HepG2 (cell line): ENCODE results near the gene PRPSAP1. TPM values are rescaled to one million over a fixed set of nuclear protein-coding genes. Genes with fewer than 3 reads are reported as not detected.

Experiments used
- DMAP1 ChIP-seq: IDR thresholded peaks from 2 replicates; pipeline ENCODE4 v1.6.1; 2016
- HNRNPH1 ChIP-seq: fragments of 200-400 bp; formaldehyde crosslinking; optimal IDR thresholded peaks from 2 replicates; pipeline ENCODE3; 2017; ENCODE audit warnings: mild to moderate bottlenecking, low read depth, low read length
- NFAT5 ChIP-seq: sonication (generic); formaldehyde crosslinking; IDR thresholded peaks from 2 replicates; pipeline ENCODE4 v1.4.0; 2020; ENCODE audit warnings: missing genetic modification reagents
- SIN3A ChIP-seq: IDR thresholded peaks from 2 replicates; pipeline ENCODE4 v1.6.1; 2011; ENCODE audit warnings: low read depth, mild to moderate bottlenecking, control low read depth, low read length, borderline replicate concordance
- ZBTB39 ChIP-seq: sonication (generic); formaldehyde crosslinking; IDR thresholded peaks from 2 replicates; pipeline ENCODE4 v1.5.0; 2020; ENCODE audit warnings: missing genetic modification reagents
- ZFP90 ChIP-seq: sonication (generic); formaldehyde crosslinking; IDR thresholded peaks from 2 replicates; pipeline ENCODE4 v1.8.0; 2022; ENCODE audit warnings: missing genetic modification reagents, mild to moderate bottlenecking, inconsistent platforms, borderline replicate concordance
- ZFYVE20 ChIP-seq: sonication (generic); formaldehyde crosslinking; IDR thresholded peaks from 2 replicates; pipeline ENCODE4 v1.8.0; 2023; ENCODE audit warnings: low read depth, mild to moderate bottlenecking, moderate library complexity, missing genetic modification reagents, borderline replicate concordance
- ZNF407 ChIP-seq: sonication (generic); formaldehyde crosslinking; IDR thresholded peaks from one replicate; pipeline ENCODE4 v1.5.1; 2020; ENCODE audit warnings: mild to moderate bottlenecking, missing genetic modification reagents; ENCODE audit errors: not compliant biosample characterization
- ZNF451 ChIP-seq: sonication (generic); formaldehyde crosslinking; IDR thresholded peaks from 2 replicates; pipeline ENCODE4 v1.5.0; 2020; ENCODE audit warnings: mild to moderate bottlenecking, missing genetic modification reagents
- polyA plus RNA-seq, 8 experiments: library from polyadenylated mRNA; depleted of rRNA in 3 of 8; stranded (reverse) in 7 of 8; unstranded in 1 of 8; fragments of >200 nt; fragmentation: Illumina TruSeq in 4 of 8; extraction: Trizol in 4 of 8; gene quantifications; 2 replicates each; pipeline versions ENCODE4 v1.2.1 to v1.2.3, GENCODE V29; 2011 to 2016; ENCODE audit warnings: low read depth in 4 of 8, missing spikeins in 1 of 8, mixed read lengths in 1 of 8; ENCODE audit not compliant: insufficient read depth in 1 of 8
- total RNA-seq, 5 experiments: library from RNA; depleted of rRNA; stranded (reverse); fragments of >200 nt; fragmentation: Illumina TruSeq; extraction: Trizol; gene quantifications; 2 replicates each; pipeline ENCODE4 v1.2.3, GENCODE V29; 2016; ENCODE audit warnings: low read depth in 1 of 5
- TF ChIP-seq, protein P1 (sequence below): sonication (generic); formaldehyde crosslinking; IDR thresholded peaks from 2 replicates; pipeline ENCODE4 v1.8.0; 2022; ENCODE audit warnings: mild to moderate bottlenecking, missing genetic modification reagents

Gene PRPSAP1
- total and polyA plus RNA-seq, 2 of the 13 experiments (the other 11 are each of a cell fraction or from before 2014, with no cell fraction given), result 91.1 to 314 TPM

- TF ChIP-seq ZFYVE20, result no peak
- TF ChIP-seq ZFP90, result peak; percentile 27; the same call in 1 of the 2 replicates
- TF ChIP-seq NFAT5, result 0 out of 2 replicates have a peak, but pooled peaks have one; percentile 44
- TF ChIP-seq ZNF451 (CRISPR knock-in tag), result no peak
- TF ChIP-seq, protein P1, sequence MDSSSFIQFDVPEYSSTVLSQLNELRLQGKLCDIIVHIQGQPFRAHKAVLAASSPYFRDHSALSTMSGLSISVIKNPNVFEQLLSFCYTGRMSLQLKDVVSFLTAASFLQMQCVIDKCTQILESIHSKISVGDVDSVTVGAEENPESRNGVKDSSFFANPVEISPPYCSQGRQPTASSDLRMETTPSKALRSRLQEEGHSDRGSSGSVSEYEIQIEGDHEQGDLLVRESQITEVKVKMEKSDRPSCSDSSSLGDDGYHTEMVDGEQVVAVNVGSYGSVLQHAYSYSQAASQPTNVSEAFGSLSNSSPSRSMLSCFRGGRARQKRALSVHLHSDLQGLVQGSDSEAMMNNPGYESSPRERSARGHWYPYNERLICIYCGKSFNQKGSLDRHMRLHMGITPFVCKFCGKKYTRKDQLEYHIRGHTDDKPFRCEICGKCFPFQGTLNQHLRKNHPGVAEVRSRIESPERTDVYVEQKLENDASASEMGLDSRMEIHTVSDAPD (CRISPR knock-in tag), result no peak; the same call in 1 of the 2 replicates
- TF ChIP-seq HNRNPH1, result no peak
- peak; percentile 95; the same call in 1 of the 2 replicates for TF ChIP-seq SIN3A
- TF ChIP-seq DMAP1 (CRISPR knock-in tag), result no peak; the same call in 1 of the 2 replicates
- no peak for TF ChIP-seq ZNF407 (CRISPR knock-in tag)
- no peak for TF ChIP-seq ZBTB39 (CRISPR knock-in tag)
Observed at GRCh38 chr17:76264755-76265623, 88.7 kb downstream of the PRPSAP1 start, which contains the start of gene UBALD2 (continued).
